DOHH2 (cell line): ENCODE data around the gene GAK.

ENCODE experiments used
- H3F3A ChIP-seq: fragments of 200-600 bp; sonication (generic), shearing (Covaris generic); 2 replicates; pipeline ENCODE4 v1.6.0; 2016; ENCODE audit warnings: antibody characterized with exemption, mild to moderate bottlenecking; ENCODE audit not compliant: control insufficient read depth, insufficient read depth
- H3K27ac ChIP-seq: fragments of 200-600 bp; sonication (generic); 2 replicates; pipeline ENCODE4 v1.5.1; 2014; ENCODE audit warnings: low read depth, mild to moderate bottlenecking, low read length, moderate library complexity
- H3K27me3 ChIP-seq: fragments of 200-600 bp; sonication (generic); 2 replicates; pipeline ENCODE4 v1.6.1; 2014; ENCODE audit warnings: mild to moderate bottlenecking, low read length, mixed read lengths; ENCODE audit not compliant: control insufficient read depth
- H3K36me3 ChIP-seq: fragments of 200-600 bp; sonication (generic); 2 replicates; pipeline ENCODE4 v1.6.1; 2014; ENCODE audit warnings: mild to moderate bottlenecking, low read length, moderate library complexity, mixed read lengths; ENCODE audit not compliant: control insufficient read depth
- H3K4me1 ChIP-seq: fragments of 200-600 bp; sonication (generic); 2 replicates; pipeline ENCODE4 v1.6.1; 2014; ENCODE audit warnings: mild to moderate bottlenecking, low read length, mixed read lengths; ENCODE audit not compliant: control insufficient read depth
- H3K4me2 ChIP-seq: fragments of 200-600 bp; sonication (generic); 2 replicates; pipeline ENCODE4 v1.6.0; 2014; ENCODE audit warnings: mild to moderate bottlenecking, low read length, moderate library complexity
- H3K4me3 ChIP-seq: fragments of 200-600 bp; sonication (generic); 2 replicates; pipeline ENCODE4 v1.5.1; 2014; ENCODE audit warnings: mild to moderate bottlenecking, low read length, mixed read lengths
- H3K79me2 ChIP-seq: fragments of 200-600 bp; sonication (generic); 2 replicates; pipeline ENCODE4 v1.6.1; 2014; ENCODE audit warnings: mild to moderate bottlenecking, low read length, mixed read lengths; ENCODE audit not compliant: control insufficient read depth
- H3K9me2 ChIP-seq: fragments of 200-600 bp; sonication (generic); replicated peaks from 2 replicates; pipeline ENCODE4 v1.6.1; 2014; ENCODE audit warnings: mild to moderate bottlenecking, low read length, mixed read lengths; ENCODE audit not compliant: control insufficient read depth
- H3K9me3 ChIP-seq: fragments of 200-600 bp; sonication (generic); 2 replicates; pipeline ENCODE4 v1.6.1; 2014; ENCODE audit warnings: antibody characterized with exemption, low read length, mixed read lengths; ENCODE audit not compliant: control insufficient read depth, insufficient read depth
- H4K20me1 ChIP-seq: fragments of 200-600 bp; sonication (generic); 2 replicates; pipeline ENCODE4 v1.6.0; 2014; ENCODE audit warnings: low read depth, mild to moderate bottlenecking, antibody characterized with exemption, low read length, moderate library complexity; ENCODE audit not compliant: control insufficient read depth, insufficient read depth
- CTCF ChIP-seq: fragments of 200-600 bp; sonication (generic); IDR thresholded peaks from one replicate; pipeline ENCODE4 v1.5.1; 2014; ENCODE audit warnings: antibody characterized with exemption, mild to moderate bottlenecking, low read depth, low read length; ENCODE audit not compliant: poor library complexity, severe bottlenecking
- EZH2phosphoT487 ChIP-seq: fragments of 200-600 bp; sonication (generic); IDR thresholded peaks from 2 replicates; pipeline ENCODE4 v1.6.1; 2017; ENCODE audit warnings: borderline replicate concordance, mild to moderate bottlenecking, antibody characterized with exemption, low read length, moderate library complexity, mixed read lengths

Gene GAK

GRCh38 chr4:912548-913279, 19.4 kb downstream of the GAK start:
- Histone ChIP-seq H3K4me2 (no peak overlapping the region), H3K36me3 (peaks cover 30% of the 10 kb centered on the region), H3K9me3 (no peaks in the 10 kb centered on the region), H3K4me1 (peaks cover 21% of the 10 kb centered on the region), H4K20me1 (peaks cover 25% of the 10 kb centered on the region), H3K9me2 (no peaks in the 10 kb centered on the region), H3K4me3 (no peak overlapping the region), H3K79me2 (peaks cover 44% of the 10 kb centered on the region), H3K27ac (no peak overlapping the region), H3K27me3 (no peaks in the 10 kb centered on the region), H3F3A (no peaks in the 10 kb centered on the region; the same call in 1 of the 2 replicates)
- TF ChIP-seq EZH2phosphoT487 (no peak), CTCF (no peak)

DNA sequence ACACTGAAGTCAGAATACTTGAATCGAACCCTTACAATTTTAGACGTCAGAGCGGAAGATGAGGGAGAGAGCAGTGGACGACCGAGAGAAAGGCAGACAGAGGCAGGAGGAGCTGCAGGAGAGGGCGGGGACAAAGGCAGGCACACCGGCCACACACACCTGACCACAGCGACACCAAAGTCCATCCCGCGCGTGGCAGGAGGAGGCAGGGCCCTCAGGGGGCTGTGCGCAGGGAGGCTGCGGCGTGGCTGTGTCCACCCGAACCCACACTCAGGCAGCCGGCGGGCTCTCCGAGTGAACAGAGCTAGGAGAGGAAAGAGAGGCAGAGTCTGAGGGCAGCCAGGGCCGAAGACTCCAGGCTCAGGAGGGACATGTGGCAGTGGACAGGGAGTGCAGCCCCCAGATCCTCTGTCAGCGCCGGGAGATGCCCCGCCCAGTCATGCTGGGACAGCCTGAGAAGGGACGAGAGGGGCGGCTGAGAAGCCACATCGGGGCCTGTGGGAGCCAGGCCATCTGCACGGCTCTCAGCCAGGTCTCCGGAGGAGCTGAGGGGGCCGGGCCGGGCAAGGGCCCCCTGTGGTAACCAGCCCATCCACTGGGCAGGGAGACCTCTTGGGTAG, 20.1 kb downstream of the GAK start:
- H3K4me2 ChIP-seq = no peak overlapping the region
- peaks cover 22% of the 10 kb centered on the region for H4K20me1 ChIP-seq
- peaks cover 21% of the 10 kb centered on the region for H3K4me1 ChIP-seq
- no peaks in the 10 kb centered on the region for H3K27me3 ChIP-seq
- H3K9me3 ChIP-seq = no peaks in the 10 kb centered on the region; the same call in 1 of the 2 replicates
- H3F3A ChIP-seq = no peaks in the 10 kb centered on the region; the same call in 1 of the 2 replicates
- H3K79me2 ChIP-seq = peaks cover 38% of the 10 kb centered on the region
- H3K27ac ChIP-seq = no peak overlapping the region
- H3K4me3 ChIP-seq = no peak overlapping the region
- TF ChIP-seq EZH2phosphoT487 (no peak), CTCF (no peak)
- peaks cover 31% of the 10 kb centered on the region for H3K36me3 ChIP-seq
- no peaks in the 10 kb centered on the region for H3K9me2 ChIP-seq

GRCh38 chr4:911221-911751, 20.8 kb downstream of the GAK start:
- Histone ChIP-seq H3K4me2 (no peak overlapping the region), H3F3A (no peaks in the 10 kb centered on the region; the same call in 1 of the 2 replicates), H3K27me3 (no peaks in the 10 kb centered on the region), H3K79me2 (peaks cover 33% of the 10 kb centered on the region), H3K27ac (no peak overlapping the region), H3K9me3 (peaks cover 1% of the 10 kb centered on the region; the same call in 1 of the 2 replicates), H3K9me2 (no peaks in the 10 kb centered on the region), H3K4me1 (peaks cover 18% of the 10 kb centered on the region), H3K36me3 (peaks cover 31% of the 10 kb centered on the region), H4K20me1 (peaks cover 22% of the 10 kb centered on the region), H3K4me3 (no peak overlapping the region)
- TF ChIP-seq EZH2phosphoT487 (no peak), CTCF (no peak)
